Heart left ventricle (tissue), 16 donors: ENCODE data around the gene LEPROT. TPM values are rescaled to one million over a fixed set of nuclear protein-coding genes. Genes with fewer than 3 reads are reported as not detected.

Experiments used
- ATAC-seq, 4 donors: fragments of 200-7000 bp; cut with Tn5 transposase; one replicate each; pipeline ENCODE4 v1.9.1; 2020 to 2022; ENCODE audit warnings: moderate library complexity in 4 of 4, mild to moderate bottlenecking in 3 of 4, moderate number of reproducible peaks in 1 of 4
- DNase-seq, 5 donors: peaks; one replicate each; pipeline ENCODE4 v3.0.0-alpha.2; 2020
- H3K27ac ChIP-seq, 12 donors: fragments of 200-600 bp; sonication (generic) in 4 of 12; one replicate each; pipeline versions ENCODE4 v1.5.0 to v1.8.0; 2016 to 2022; ENCODE audit warnings: mild to moderate bottlenecking in 2 of 12
- H3K27me3 ChIP-seq, 9 donors: fragments of 200-600 bp; sonication (generic) in 2 of 9; one replicate each; pipeline versions ENCODE4 v1.5.1 to v1.8.0; 2016 to 2022; ENCODE audit warnings: mild to moderate bottlenecking in 3 of 9
- H3K36me3 ChIP-seq, 9 donors: fragments of 200-600 bp; sonication (generic) in 2 of 9; one replicate each; pipeline versions ENCODE4 v1.5.0 to v1.8.0; 2018 to 2022; ENCODE audit warnings: mild to moderate bottlenecking in 2 of 9
- H3K4me1 ChIP-seq, 12 donors: fragments of 200-600 bp; sonication (generic) in 4 of 12; one replicate each; pipeline versions ENCODE4 v1.5.0 to v1.8.0; 2016 to 2022; ENCODE audit warnings: mild to moderate bottlenecking in 3 of 12
- H3K4me3 ChIP-seq, 12 donors: fragments of 200-600 bp; sonication (generic) in 4 of 12; one replicate each; pipeline versions ENCODE4 v1.5.0 to v1.8.0; 2017 to 2022; ENCODE audit warnings: mild to moderate bottlenecking in 9 of 12, moderate library complexity in 4 of 12
- H3K9me3 ChIP-seq, 12 donors: fragments of 200-600 bp; sonication (generic) in 4 of 12; one replicate each; pipeline versions ENCODE4 v1.5.0 to v1.8.0; 2016 to 2022; ENCODE audit warnings: mild to moderate bottlenecking in 1 of 12
- POLR2A ChIP-seq, 2 donors: fragments of 450-650 bp; IDR thresholded peaks; one replicate each; pipeline ENCODE4 v1.6.1; 2017; ENCODE audit warnings: antibody characterized with exemption in 2 of 2, mild to moderate bottlenecking in 2 of 2, moderate library complexity in 2 of 2
- WGBS, 4 donors: extraction: QIAGEN DNeasy Blood & Tissue Kit in 2 of 4; methylation state at CpG; one replicate each; pipeline versions ENCODE4 v1.1.5 to v1.1.7; 2013 to 2018; 5-methylcytosine and 5-hydroxymethylcytosine counted together
- intact Hi-C, 10 donors: fragments of 100-400 bp; cut with DNase I; formaldehyde crosslinking; loops; one replicate each; pipeline versions ENCODE4 v1.11.1 to v1.14.2; 2022
- polyA plus RNA-seq, 2 donors: library from polyadenylated mRNA; stranded (reverse); fragments of 200-250 nt; gene quantifications; one replicate each; pipeline ENCODE4 v1.2.3, GENCODE V29; 2013
- total RNA-seq, 9 donors: library from RNA; depleted of rRNA in 2 of 9; stranded (reverse); fragments of >200 nt in 2 of 9; fragmentation: NEBNext Ultra II Directional in 3 of 9; extraction: Animal tissue kit (Norgen Biotek cat#: 25700) in 3 of 9; gene quantifications; one replicate each; pipeline versions ENCODE4 v1.1.0 to v1.2.4, GENCODE V29; 2016 to 2023
- TF ChIP-seq, protein P1 (sequence below), 12 donors: fragments of 200-600 bp; sonication (generic) in 4 of 12; IDR thresholded peaks; one replicate each; pipeline versions ENCODE4 v1.5.0 to v1.8.0; 2018 to 2022; ENCODE audit warnings: antibody characterized with exemption in 12 of 12, mild to moderate bottlenecking in 5 of 12
- donor health status: ischemic (EF 13 %, LVEDD 7.1; RV severe dilation, severe dysfunction).
- donor health status: healthy with polysubstance abuse.
- donor health status: DM: no; HTN: yes; CAD: no.
- donor health status: DM: no; HTN: no; CAD: no.
- donor health status: ischemic (EF 25% LVEDD 6.9; RV normal size, moderate dysfunction).
- donor health status: ischemic (EF 25% LVEDD 5.7; RV mildly dilated, moderate dysfunction).
- donor health status: healthy.
- donor health status: DM: yes; HTN: yes; CAD: no.
- donor health status: ischemic (EF 35%, LVEDD 5.7; RV mildly dilated, moderate dysfunction).
- donor health status: nonischemic (EF 11% LVEDD 7.7; RV severe dilation, severe dysfunction).
- donor health status: DM: yes; HTN: yes; CAD: no.
- donor health status: PGD.
- donor health status: ischemic (EF 29% LVEDD 5.4; RV normal size, mild dysfunction).
- donor health status: nonischemic (EF 23%, LVEDD 6.1; RV moderate dilation, normal function).

Gene LEPROT
- total and polyA plus RNA-seq, 11 donors = 20.8 to 66.2 (median 46.2) TPM

- 87 to 93% (median 90%) methylated on average over 2 of the region's 2 CpGs for WGBS, 4 donors
- TF ChIP-seq, protein P1, sequence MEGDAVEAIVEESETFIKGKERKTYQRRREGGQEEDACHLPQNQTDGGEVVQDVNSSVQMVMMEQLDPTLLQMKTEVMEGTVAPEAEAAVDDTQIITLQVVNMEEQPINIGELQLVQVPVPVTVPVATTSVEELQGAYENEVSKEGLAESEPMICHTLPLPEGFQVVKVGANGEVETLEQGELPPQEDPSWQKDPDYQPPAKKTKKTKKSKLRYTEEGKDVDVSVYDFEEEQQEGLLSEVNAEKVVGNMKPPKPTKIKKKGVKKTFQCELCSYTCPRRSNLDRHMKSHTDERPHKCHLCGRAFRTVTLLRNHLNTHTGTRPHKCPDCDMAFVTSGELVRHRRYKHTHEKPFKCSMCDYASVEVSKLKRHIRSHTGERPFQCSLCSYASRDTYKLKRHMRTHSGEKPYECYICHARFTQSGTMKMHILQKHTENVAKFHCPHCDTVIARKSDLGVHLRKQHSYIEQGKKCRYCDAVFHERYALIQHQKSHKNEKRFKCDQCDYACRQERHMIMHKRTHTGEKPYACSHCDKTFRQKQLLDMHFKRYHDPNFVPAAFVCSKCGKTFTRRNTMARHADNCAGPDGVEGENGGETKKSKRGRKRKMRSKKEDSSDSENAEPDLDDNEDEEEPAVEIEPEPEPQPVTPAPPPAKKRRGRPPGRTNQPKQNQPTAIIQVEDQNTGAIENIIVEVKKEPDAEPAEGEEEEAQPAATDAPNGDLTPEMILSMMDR (IDR thresholded peaks at IDR 0.05) = no peak
- no peak for TF ChIP-seq POLR2A (IDR thresholded peaks at IDR 0.05)
- Histone ChIP-seq H3K4me3 (no peak overlapping the region), H3K9me3 (no peaks in the 10 kb centered on the region), H3K4me1 (peaks cover 0 to 44% (median 10%) of the 10 kb centered on the region in 12 donors), H3K36me3 (peaks cover 0 to 88% (median 73%) of the 10 kb centered on the region in 9 donors), H3K27me3 (no peaks in the 10 kb centered on the region), H3K27ac (peak overlapping the region in 7 of 12 donors; percentile 9 to 84 (median 55))
- ATAC-seq (no peak), DNase-seq (no peak)
- intact Hi-C loops = loop anchor here in 7 of 10 donors (10.0 kb wide), 5 partner anchors 164 to 364 kb away; no protein-coding TSS in a partner anchor
Observed at GRCh38 chr1:65429078-65429477, 8.6 kb downstream of the LEPROT start.

DNA sequence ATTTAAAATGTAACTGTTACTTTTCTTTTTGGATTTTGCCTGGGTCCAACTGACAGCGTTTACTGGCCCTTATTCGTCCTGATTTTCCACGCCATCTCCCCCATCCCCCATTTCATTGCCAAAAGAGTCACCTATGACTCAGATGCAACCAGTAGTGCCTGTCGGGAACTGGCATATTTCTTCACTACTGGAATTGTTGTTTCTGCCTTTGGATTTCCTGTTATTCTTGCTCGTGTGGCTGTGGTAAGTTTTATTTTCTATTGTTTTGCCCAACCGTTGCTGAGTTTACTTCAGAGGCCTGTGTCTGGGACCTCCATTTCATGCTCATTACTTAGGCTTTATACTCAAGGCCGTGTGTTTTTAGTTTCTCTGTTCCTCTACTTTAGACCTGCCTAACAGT is 9.3 kb downstream of the LEPROT start:
- Histone ChIP-seq H3K9me3 (no peaks in the 10 kb centered on the region), H3K4me3 (no peak overlapping the region), H3K4me1 (peaks cover 0 to 37% (median 9%) of the 10 kb centered on the region in 12 donors), H3K27ac (peak overlapping the region in 11 of 12 donors; percentile 9 to 84 (median 54)), H3K36me3 (peaks cover 0 to 91% (median 79%) of the 10 kb centered on the region in 9 donors), H3K27me3 (no peaks in the 10 kb centered on the region)
- ATAC-seq = peak in 3 of 4 donors; percentile 38 to 69 (median 51)
- TF ChIP-seq POLR2A (IDR thresholded peaks at IDR 0.05) = no peak
- TF ChIP-seq, protein P1 (IDR thresholded peaks at IDR 0.05) = no peak
- intact Hi-C loops = loop anchor here in 9 of 10 donors (1.0 to 10.0 kb wide), 12 partner anchors 96 to 365 kb away; no protein-coding TSS in a partner anchor
- peak in 2 of 5 donors; percentile 13 to 30 for DNase-seq
- 53 to 65% (median 61%) methylated on average over 7 of the region's 7 CpGs for WGBS, 4 donors

DNA sequence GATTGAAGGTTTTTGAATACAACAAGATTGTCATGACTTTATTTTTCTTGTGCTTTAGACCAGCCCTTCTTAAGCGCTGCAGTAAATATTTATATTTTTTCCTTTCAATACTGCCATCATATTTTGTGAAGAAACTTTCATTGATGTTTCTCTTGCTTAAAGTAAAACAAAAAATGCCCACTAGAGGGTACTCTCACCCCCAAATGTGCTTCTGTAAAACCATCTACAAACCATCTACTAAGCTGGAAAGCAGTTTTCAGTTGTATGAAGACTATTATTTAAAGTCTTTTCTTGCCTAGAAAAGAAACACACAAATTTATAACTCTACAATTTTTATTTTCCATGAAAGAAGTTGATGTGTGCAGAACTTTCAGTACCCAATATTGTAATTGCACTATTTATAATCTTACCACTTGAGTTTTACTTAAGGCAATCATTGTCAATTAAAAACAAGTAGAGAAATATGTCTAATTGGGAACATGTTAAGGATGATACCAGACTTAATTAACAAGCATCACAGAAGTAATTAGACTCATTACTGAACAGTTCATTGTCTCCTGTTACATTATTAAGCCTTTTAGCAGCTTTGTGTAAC is 10.7 kb downstream of the LEPROT start:
- H3K36me3 ChIP-seq = peaks cover 0 to 79% (median 66%) of the 10 kb centered on the region in 9 donors
- no peak for ATAC-seq
- intact Hi-C loops = loop anchor here in 9 of 10 donors (1.0 to 10.0 kb wide), 7 partner anchors 96 to 258 kb away; no protein-coding TSS in a partner anchor

DNA sequence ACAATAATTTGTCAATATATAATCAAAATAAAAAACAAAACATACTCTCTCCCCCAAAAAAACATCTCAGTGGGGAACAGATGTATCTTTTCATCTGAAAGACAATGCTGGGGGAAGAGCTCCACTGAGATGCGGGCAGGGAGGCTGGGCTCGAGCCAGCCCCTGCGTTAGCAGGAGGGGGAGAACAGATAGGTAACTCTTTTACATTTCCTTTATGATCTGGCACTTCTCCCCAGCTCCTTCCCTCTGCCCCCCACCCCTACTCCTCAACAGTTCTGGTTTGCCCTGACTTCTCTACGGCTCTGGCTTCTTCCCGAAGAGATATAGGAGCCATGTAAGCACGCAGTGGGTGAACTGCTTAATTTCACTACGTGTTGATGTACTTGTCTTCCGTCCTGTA is 12.4 kb downstream of the LEPROT start:
- no peak for TF ChIP-seq POLR2A (IDR thresholded peaks at IDR 0.05)
- TF ChIP-seq, protein P1 (IDR thresholded peaks at IDR 0.05) = no peak
- Histone ChIP-seq H3K27me3 (no peaks in the 10 kb centered on the region), H3K4me3 (no peak overlapping the region), H3K27ac (no peak overlapping the region), H3K36me3 (peaks cover 0 to 69% (median 49%) of the 10 kb centered on the region in 9 donors), H3K9me3 (no peaks in the 10 kb centered on the region), H3K4me1 (peaks cover 0 to 32% (median 9%) of the 10 kb centered on the region in 12 donors)
- 72 to 76% (median 74%) methylated on average over 8 of the region's 8 CpGs for WGBS, 4 donors
- ATAC-seq (no peak), DNase-seq (no peak)
- intact Hi-C loops = loop anchor here in 9 of 10 donors (5.0 to 10.0 kb wide), 5 partner anchors 94 to 254 kb away; no protein-coding TSS in a partner anchor

More for the DNA sequence above, 10.7 kb downstream of the LEPROT start:
- TF ChIP-seq, protein P1 (IDR thresholded peaks at IDR 0.05) = peak; percentile 37 to 77 (median 63)
- no peak for TF ChIP-seq POLR2A (IDR thresholded peaks at IDR 0.05)
- no peaks in the 10 kb centered on the region for H3K27me3 ChIP-seq
- H3K4me3 ChIP-seq = no peak overlapping the region
- no peak for DNase-seq
- H3K4me1 ChIP-seq = peaks cover 0 to 31% (median 9%) of the 10 kb centered on the region in 12 donors
- 38 to 59% (median 53%) methylated on average over 1 of the region's 1 CpG for WGBS, 4 donors
- peak overlapping the region in 5 of 12 donors; percentile 53 to 84 (median 59) for H3K27ac ChIP-seq
- no peaks in the 10 kb centered on the region for H3K9me3 ChIP-seq
